ENCODE measurements around the gene APLP1. TPM values are rescaled to one million over a fixed set of nuclear protein-coding genes. Genes with fewer than 3 reads are reported as not detected.

APLP1 gene
- total and polyA plus RNA-seq, 2 experiments from 2014 or later, result 30.2 to 36.0 TPM

GRCh38 chr19:35902870-35903475 lies 34.6 kb downstream of the APLP1 start (continued):
- TF ChIP-seq ETS1 (IDR thresholded peaks at IDR 0.05) (no peak), EZH2phosphoT487 (IDR thresholded peaks at IDR 0.05; ENCODE audit: unreplicated experiment) (no peak), ZNF331 (CRISPR knock-in tag; IDR thresholded peaks at IDR 0.05; ENCODE audit: low read depth) (no peak), EZH2 (IDR thresholded peaks at IDR 0.05; ENCODE audit: low read depth, unreplicated experiment) (no peak), STAT1 (IDR thresholded peaks at IDR 0.05; ENCODE audit: unreplicated experiment) (no peak), NANOG (IDR thresholded peaks at IDR 0.05; ENCODE audit: borderline replicate concordance) (no peak), POLR2AphosphoS5 (IDR thresholded peaks at IDR 0.05; ENCODE audit: low read depth) (no peak)

- peaks cover 5% of the 10 kb centered on the region; the same call in 1 of the 2 replicates for H3K79me2 ChIP-seq (replicated peaks; ENCODE audit: insufficient read depth)
- peaks cover 3% of the 10 kb centered on the region; the same call in 1 of the 3 replicates for H3K36me3 Mint-ChIP-seq (ENCODE audit: low read depth)
- H3K4me3 Mint-ChIP-seq, result peak overlapping the region; percentile 81
- peaks cover 38% of the 10 kb centered on the region for H3K4me1 Mint-ChIP-seq
- H3K4me2 ChIP-seq, result peak overlapping the region; percentile 88
- no peaks in the 10 kb centered on the region for H3K27me3 ChIP-seq (ENCODE audit: insufficient read depth)
- H2AFZ ChIP-seq, result peak overlapping the region; percentile 83; the same call in 1 of the 2 replicates
- no peaks in the 10 kb centered on the region for H3K9me2 ChIP-seq (ENCODE audit: insufficient read depth)
- TF ChIP-seq POLR2AphosphoS5 (IDR thresholded peaks at IDR 0.05; ENCODE audit: low read depth), result peak; percentile 78
- no peak for TF ChIP-seq EZH2phosphoT487 (IDR thresholded peaks at IDR 0.05; ENCODE audit: unreplicated experiment)
- TF ChIP-seq ZNF114 (CRISPR knock-in tag; IDR thresholded peaks at IDR 0.05), result no peak
- peak; percentile 67 for ATAC-seq
- peak overlapping the region; percentile 72 for H3K4me3 ChIP-seq
- peaks cover 26% of the 10 kb centered on the region for H3K4me1 ChIP-seq (ENCODE audit: insufficient read depth)
- peak overlapping the region; percentile 75 for H3K27ac ChIP-seq (ENCODE audit: low read depth)
- peaks cover 16% of the 10 kb centered on the region; the same call in 1 of the 2 replicates for H3F3A ChIP-seq (replicated peaks; ENCODE audit: low read depth)
- H3K27me3 Mint-ChIP-seq (ENCODE audit: insufficient read depth, low read depth, poor library complexity), result peaks cover 24% of the 10 kb centered on the region
- no peaks in the 10 kb centered on the region for H3K9me3 Mint-ChIP-seq
- H3K27ac Mint-ChIP-seq, result peak overlapping the region; percentile 64
- no peaks in the 10 kb centered on the region for H3K36me3 ChIP-seq (ENCODE audit: insufficient read depth)
- H4K20me1 ChIP-seq (replicated peaks; ENCODE audit: insufficient read depth), result no peaks in the 10 kb centered on the region
- peak; percentile 95 for DNase-seq (ENCODE audit: low spot score)
Measured at GRCh38 chr19:35903550-35904179, 35.3 kb downstream of the APLP1 start.

- Histone ChIP-seq H3K79me2 (replicated peaks; ENCODE audit: insufficient read depth) (no peaks in the 10 kb centered on the region), H4K20me1 (replicated peaks; ENCODE audit: insufficient read depth) (no peaks in the 10 kb centered on the region), H3K36me3 (ENCODE audit: insufficient read depth) (no peaks in the 10 kb centered on the region), H3K9me2 (ENCODE audit: insufficient read depth) (no peaks in the 10 kb centered on the region), H2AFZ (no peak overlapping the region), H3K27ac (ENCODE audit: low read depth) (0 out of 2 replicates have a peak overlapping the region, but pooled peaks have one; percentile 39), H3K4me3 (no peak overlapping the region), H3K4me1 (ENCODE audit: insufficient read depth) (peaks cover 35% of the 10 kb centered on the region), H3F3A (replicated peaks; ENCODE audit: low read depth) (peaks cover 16% of the 10 kb centered on the region; the same call in 1 of the 2 replicates), H3K4me2 (no peak overlapping the region), H3K27me3 (ENCODE audit: insufficient read depth) (no peaks in the 10 kb centered on the region)
- DNase-seq (ENCODE audit: low spot score), result no peak
- peaks cover 45% of the 10 kb centered on the region for H3K4me1 Mint-ChIP-seq
- no peaks in the 10 kb centered on the region; the same call in 2 of the 3 replicates for H3K9me3 Mint-ChIP-seq
- no peak overlapping the region for H3K27ac Mint-ChIP-seq
- H3K4me3 Mint-ChIP-seq, result peak overlapping the region; percentile 36; the same call in 2 of the 3 replicates
- ATAC-seq, result no peak
- peaks cover 22% of the 10 kb centered on the region for H3K27me3 Mint-ChIP-seq (ENCODE audit: insufficient read depth, low read depth, poor library complexity)
- no peaks in the 10 kb centered on the region for H3K36me3 Mint-ChIP-seq (ENCODE audit: low read depth)
- TF ChIP-seq CREB1 (CRISPR knock-in tag; IDR thresholded peaks at IDR 0.05; ENCODE audit: low read depth), result no peak
- TF ChIP-seq REST (IDR thresholded peaks at IDR 0.05; ENCODE audit: unreplicated experiment), result no peak
- TF ChIP-seq ETS1 (IDR thresholded peaks at IDR 0.05), result no peak
- TF ChIP-seq EZH2 (IDR thresholded peaks at IDR 0.05; ENCODE audit: low read depth, unreplicated experiment), result no peak
- no peak for TF ChIP-seq POLR2AphosphoS5 (IDR thresholded peaks at IDR 0.05; ENCODE audit: low read depth)
- TF ChIP-seq CTCF (conservative IDR thresholded peaks at IDR 0.05; ENCODE audit: low read depth in 2 of 2), result no peak
- TF ChIP-seq ZNF114 (CRISPR knock-in tag; IDR thresholded peaks at IDR 0.05), result no peak
- TF ChIP-seq ZNF331 (CRISPR knock-in tag; IDR thresholded peaks at IDR 0.05; ENCODE audit: low read depth), result no peak
Measured at GRCh38 chr19:35904311-35905068, 36.1 kb downstream of the APLP1 start.

Measured in GM23338 (cell line).